HAP-1 (cell line): Measurements from ENCODE around the gene SNED1.

Experiments
- DNase-seq, 2 experiments: peaks; one replicate each; pipeline ENCODE4 v3.0.0-alpha.2; 2016 to 2020; ENCODE audit warnings: low spot score in 2 of 2
- H3K27me3 ChIP-seq: fragments of 250-450 bp; sonication (Bioruptor Pico); 2 replicates; pipeline ENCODE4 v1.5.1; 2020; ENCODE audit warnings: low read depth, mild to moderate bottlenecking, moderate library complexity
- H3K36me3 ChIP-seq: fragments of 250-450 bp; sonication (Bioruptor Pico); replicated peaks from 2 replicates; pipeline ENCODE4 v1.5.1; 2020; ENCODE audit warnings: mild to moderate bottlenecking
- H3K4me1 ChIP-seq: fragments of 250-450 bp; sonication (Bioruptor Pico); 2 replicates; pipeline ENCODE4 v1.5.1; 2020; ENCODE audit warnings: mild to moderate bottlenecking
- H3K4me3 ChIP-seq: fragments of 250-450 bp; sonication (Bioruptor Pico); 2 replicates; pipeline ENCODE4 v1.5.1; 2020; ENCODE audit warnings: mild to moderate bottlenecking, moderate library complexity
- H3K9me3 ChIP-seq: fragments of 250-450 bp; sonication (Bioruptor Pico); 2 replicates; pipeline ENCODE4 v1.5.1; 2020; ENCODE audit warnings: mild to moderate bottlenecking, moderate library complexity
- in situ Hi-C: fragments of 300-500 bp; cut with MboI; formaldehyde crosslinking; loops from 3 replicates; pipeline ENCODE4 v1.14.3; 2020; ENCODE audit warnings: low sequenced_read_pairs, inconsistent platforms, mixed read lengths

The SNED1 gene

GRCh38 chr2:241139531-241140444 is 141.4 kb downstream of the SNED1 start:
- no peaks in the 10 kb centered on the region for H3K27me3 ChIP-seq
- DNase-seq, result no peak
- peaks cover 52% of the 10 kb centered on the region for H3K36me3 ChIP-seq
- H3K9me3 ChIP-seq, result no peaks in the 10 kb centered on the region
- H3K4me3 ChIP-seq, result no peak overlapping the region
- in situ Hi-C loops, result no loop called here
- no peaks in the 10 kb centered on the region for H3K4me1 ChIP-seq

DNA sequence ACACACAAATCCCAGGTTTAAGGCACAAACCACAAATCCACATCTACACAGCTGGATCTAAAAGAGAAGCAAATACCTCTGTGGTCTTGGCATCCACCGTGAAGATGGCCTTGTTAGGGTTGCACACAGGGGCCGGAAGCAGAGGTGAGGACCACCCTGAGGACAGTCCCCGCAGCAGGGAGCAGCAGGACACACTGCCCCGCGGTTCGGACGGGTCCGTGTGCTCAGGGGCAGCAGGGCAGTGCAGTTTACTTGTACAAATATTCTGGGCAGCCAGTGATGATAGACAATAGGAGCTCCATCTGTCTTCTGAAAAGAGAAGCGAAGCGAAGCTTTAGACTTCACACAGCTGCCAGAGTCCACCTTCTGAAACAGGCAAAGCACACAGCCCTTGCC is 142.0 kb downstream of the SNED1 start:
- H3K27me3 ChIP-seq, result no peaks in the 10 kb centered on the region
- no peaks in the 10 kb centered on the region for H3K9me3 ChIP-seq
- in situ Hi-C loops, result no loop called here
- H3K4me3 ChIP-seq, result no peak overlapping the region
- no peak for DNase-seq
- H3K4me1 ChIP-seq, result no peaks in the 10 kb centered on the region
- peaks cover 46% of the 10 kb centered on the region for H3K36me3 ChIP-seq

- Histone ChIP-seq H3K27me3 (no peaks in the 10 kb centered on the region), H3K36me3 (peaks cover 37% of the 10 kb centered on the region), H3K9me3 (no peaks in the 10 kb centered on the region), H3K4me3 (no peak overlapping the region), H3K4me1 (no peaks in the 10 kb centered on the region)
- in situ Hi-C loops, result no loop called here
- DNase-seq, result no peak
Measured at GRCh38 chr2:241141214-241141770, 142.9 kb downstream of the SNED1 start.

DNA sequence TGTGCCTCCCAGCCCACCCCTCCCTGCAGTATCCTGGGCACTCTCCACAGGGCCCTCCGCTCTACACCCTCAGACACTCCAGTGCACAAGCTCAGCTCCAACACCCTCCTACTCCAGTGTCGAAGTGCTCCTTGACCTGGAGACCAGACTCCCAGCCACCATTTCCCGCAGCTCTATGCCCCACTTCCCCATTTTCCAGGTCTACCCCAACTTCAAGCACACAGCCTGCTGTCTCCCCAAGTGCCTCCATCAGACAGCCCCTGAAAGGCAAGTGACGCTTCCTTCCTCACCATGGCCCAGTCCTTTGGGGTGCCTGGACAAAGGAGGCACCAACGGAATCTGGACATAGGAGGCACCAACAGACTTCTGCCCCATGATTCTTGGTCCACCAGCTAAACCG is 143.6 kb downstream of the SNED1 start:
- no peak for DNase-seq
- peaks cover 30% of the 10 kb centered on the region for H3K36me3 ChIP-seq
- peaks cover 3% of the 10 kb centered on the region for H3K4me1 ChIP-seq
- H3K9me3 ChIP-seq, result no peaks in the 10 kb centered on the region
- in situ Hi-C loops, result no loop called here
- no peak overlapping the region for H3K4me3 ChIP-seq
- H3K27me3 ChIP-seq, result no peaks in the 10 kb centered on the region

- Histone ChIP-seq H3K4me3 (no peak overlapping the region), H3K36me3 (peaks cover 30% of the 10 kb centered on the region), H3K4me1 (peaks cover 5% of the 10 kb centered on the region), H3K27me3 (no peaks in the 10 kb centered on the region), H3K9me3 (no peaks in the 10 kb centered on the region)
- no peak for DNase-seq
- in situ Hi-C loops, result no loop called here
Measured at GRCh38 chr2:241142593-241142992, 144.2 kb downstream of the SNED1 start.
